Measurements from ENCODE around the gene MLLT3. TPM values are rescaled to one million over a fixed set of nuclear protein-coding genes. Genes with fewer than 3 reads are reported as not detected.

The MLLT3 gene
- total RNA-seq, 1 donor: 19.8 TPM

GRCh38 chr9:20496328-20496727 is 126.0 kb downstream of the MLLT3 start:
- no peak for DNase-seq (ENCODE audit: low read depth)
- TF ChIP-seq CTCF (IDR thresholded peaks at IDR 0.05; ENCODE audit: insufficient read depth, low read length): no peak
- no peak overlapping the region for H3K4me3 ChIP-seq (ENCODE audit: low read depth, low read length)

- no peak overlapping the region for H3K4me3 ChIP-seq (ENCODE audit: low read depth, low read length)
- DNase-seq (ENCODE audit: low read depth): no peak
- TF ChIP-seq CTCF (IDR thresholded peaks at IDR 0.05; ENCODE audit: insufficient read depth, low read length): no peak
Measured at GRCh38 chr9:20495098-20495497, 127.2 kb downstream of the MLLT3 start.

DNA sequence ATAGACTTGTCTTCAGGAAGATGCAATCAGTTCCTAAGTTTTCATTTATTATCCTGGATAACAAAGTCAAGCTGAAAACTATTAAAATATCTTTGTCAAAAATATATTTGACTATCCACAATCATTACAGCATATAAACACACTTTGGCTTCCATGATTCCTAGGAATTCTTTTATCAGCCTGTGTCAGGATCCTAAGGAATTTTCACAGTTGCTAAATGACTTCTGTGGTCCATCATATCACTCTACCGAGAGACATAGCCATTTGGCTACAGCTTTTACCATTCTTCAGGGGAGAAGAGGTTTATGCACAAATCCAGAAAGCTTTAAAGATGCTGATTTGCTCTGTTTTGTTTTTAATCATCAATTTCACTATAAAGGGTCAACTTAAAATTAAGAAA is 128.3 kb downstream of the MLLT3 start:
- no peak for TF ChIP-seq CTCF (IDR thresholded peaks at IDR 0.05; ENCODE audit: insufficient read depth, low read length)
- H3K4me3 ChIP-seq (ENCODE audit: low read depth, low read length): no peak overlapping the region
- no peak for DNase-seq (ENCODE audit: low read depth)

DNA sequence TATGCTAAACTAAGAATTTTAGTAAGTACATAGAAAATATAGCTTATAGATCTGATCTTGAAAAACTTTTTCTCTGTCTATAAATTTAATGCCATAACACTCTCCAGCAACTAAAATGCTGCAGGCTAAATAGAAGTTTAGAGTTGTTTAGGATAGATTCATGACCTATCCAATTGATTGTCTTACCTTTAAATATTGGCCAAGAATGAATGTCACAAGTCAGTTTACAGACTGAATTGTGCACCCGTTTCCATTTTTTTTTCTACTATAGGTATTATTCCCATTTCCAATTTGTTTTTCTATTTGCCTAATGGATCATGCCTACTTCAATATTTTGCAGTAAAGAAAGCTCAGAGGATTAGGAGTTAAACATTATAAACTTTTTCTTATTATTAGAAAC is 129.5 kb downstream of the MLLT3 start:
- H3K4me3 ChIP-seq (ENCODE audit: low read depth, low read length): no peak overlapping the region
- TF ChIP-seq CTCF (IDR thresholded peaks at IDR 0.05; ENCODE audit: insufficient read depth, low read length): no peak
- no peak for DNase-seq (ENCODE audit: low read depth)

DNA sequence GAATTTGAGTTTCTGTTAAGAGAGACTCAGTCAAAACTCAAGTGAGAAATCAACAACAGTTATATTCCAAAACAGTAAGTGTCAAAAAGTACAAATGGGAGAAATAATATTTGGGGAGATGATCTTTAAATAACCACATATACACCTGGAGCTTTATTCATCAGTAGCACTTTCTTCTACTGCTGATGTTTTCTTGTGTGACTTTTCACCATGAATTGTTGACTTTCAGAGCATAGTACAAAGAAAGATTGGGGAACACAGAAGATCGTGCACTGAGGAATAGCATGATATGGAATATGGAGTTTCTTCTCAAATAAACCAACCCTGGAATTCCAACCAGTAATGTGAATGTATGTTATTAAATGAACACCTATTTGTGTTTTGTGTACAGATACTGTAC is 130.7 kb downstream of the MLLT3 start:
- DNase-seq (ENCODE audit: low read depth): no peak
- H3K4me3 ChIP-seq (ENCODE audit: low read depth, low read length): no peak overlapping the region
- TF ChIP-seq CTCF (IDR thresholded peaks at IDR 0.05; ENCODE audit: insufficient read depth, low read length): no peak

DNA sequence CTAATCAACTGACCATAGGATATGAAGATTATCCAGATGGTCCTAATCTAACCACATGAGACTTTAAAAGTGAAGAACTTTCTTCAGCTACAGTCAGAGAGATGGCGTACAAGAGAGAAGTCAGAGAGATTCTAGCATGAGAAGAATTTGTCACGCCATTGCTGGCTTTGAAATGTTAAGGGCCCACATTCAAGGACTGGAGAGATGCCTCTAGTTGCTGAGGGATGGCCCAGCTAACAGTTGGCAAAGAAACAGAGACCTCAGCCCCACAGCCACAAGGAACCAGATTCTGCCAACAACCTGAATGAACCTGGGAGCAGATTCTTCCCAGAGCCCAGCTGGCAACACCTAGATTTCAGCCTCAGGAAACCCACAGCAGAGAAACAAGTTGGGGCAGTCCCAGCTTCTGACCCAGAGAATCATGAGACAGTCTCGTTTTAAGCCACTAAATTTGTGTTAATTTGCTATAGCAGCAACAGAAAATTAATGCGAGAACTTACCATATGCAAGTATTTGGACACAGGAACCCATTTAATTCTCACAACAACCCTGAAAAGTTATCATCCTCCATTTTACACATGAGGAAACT is 132.0 kb downstream of the MLLT3 start:
- H3K4me3 ChIP-seq (ENCODE audit: low read depth, low read length): no peak overlapping the region

More for the DNA sequence above, 132.0 kb downstream of the MLLT3 start:
- TF ChIP-seq CTCF (IDR thresholded peaks at IDR 0.05; ENCODE audit: insufficient read depth, low read length): no peak
- no peak for DNase-seq (ENCODE audit: low read depth)
